ENCODE results near the gene APH1B. TPM values are rescaled to one million over a fixed set of nuclear protein-coding genes. Genes with fewer than 3 reads are reported as not detected.

Gene APH1B
- total RNA-seq, 1 experiment from 2014 or later, result 20.9 TPM

DNA sequence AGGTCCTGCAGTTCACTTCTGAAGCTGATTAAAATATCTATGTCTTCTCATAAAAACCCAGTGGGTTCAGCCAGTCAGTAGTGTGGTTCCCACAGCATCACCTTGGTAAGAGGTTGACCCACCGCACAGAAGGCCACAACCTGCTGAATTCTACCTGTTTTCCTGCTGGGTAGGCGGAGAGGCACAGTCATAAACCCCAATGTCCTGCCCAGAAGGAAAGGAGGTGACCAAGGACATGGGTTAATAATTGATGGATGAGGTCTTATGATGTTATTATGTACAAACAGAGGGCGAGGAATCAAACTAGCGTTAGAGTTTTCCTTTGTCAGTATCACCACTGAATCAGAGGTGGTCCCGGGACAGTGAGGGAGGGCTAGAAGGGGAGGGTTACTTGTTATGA, 76.5 kb downstream of the APH1B start:
- Mint-ChIP-seq H3K9me3 (no peaks in the 10 kb centered on the region), H3K4me3 (no peak overlapping the region), H3K4me1 (peaks cover 6 to 9% of the 10 kb centered on the region in 2 experiments), H3K27me3 (ENCODE audit: low read depth) (peaks cover 3% of the 10 kb centered on the region), H3K36me3 (ENCODE audit: insufficient read depth in 1 of 3, low read depth in 3 of 3) (no peaks in the 10 kb centered on the region), H3K27ac (no peak overlapping the region)
- H3K23me2 ChIP-seq (ENCODE audit: insufficient read length, low read depth, low read length, poor library complexity, severe bottlenecking), result no peaks in the 10 kb centered on the region
- no peak overlapping the region for H3K4me2 ChIP-seq (ENCODE audit: insufficient read depth, insufficient read length, low read length)
- H3K27ac ChIP-seq (ENCODE audit: insufficient read length, low read depth, low read length), result no peak overlapping the region
- no peak overlapping the region for H3K18ac ChIP-seq (ENCODE audit: insufficient read length, low read depth, low read length)
- WGBS (ENCODE audit: extremely low coverage, insufficient read length, low lambda C conversion rate), result no CpG with 5 or more reads among the region's 5 CpGs
- H2BK5ac ChIP-seq (ENCODE audit: insufficient read length, low read length), result no peak overlapping the region
- no peak overlapping the region for H3K56ac ChIP-seq (ENCODE audit: insufficient read length, low read depth, low read length)
- no peak overlapping the region for H3T11ph ChIP-seq (ENCODE audit: low read length)
- no peaks in the 10 kb centered on the region for H3K4me1 ChIP-seq (ENCODE audit: insufficient read depth, low read length)
- no peak overlapping the region for H2AFZ ChIP-seq (ENCODE audit: low read length)
- no peak overlapping the region for H3K14ac ChIP-seq (ENCODE audit: insufficient read depth, low read length)
- no peak overlapping the region for H4K91ac ChIP-seq (ENCODE audit: insufficient read length, low read depth, low read length)
- H2BK20ac ChIP-seq (ENCODE audit: low read depth, low read length, poor library complexity, severe bottlenecking), result no peak overlapping the region
- H3K4ac ChIP-seq (ENCODE audit: low read depth, low read length), result no peak overlapping the region
- no peak overlapping the region for H2BK120ac ChIP-seq (ENCODE audit: low read depth, low read length, poor library complexity, severe bottlenecking)
- TF ChIP-seq, protein P1, sequence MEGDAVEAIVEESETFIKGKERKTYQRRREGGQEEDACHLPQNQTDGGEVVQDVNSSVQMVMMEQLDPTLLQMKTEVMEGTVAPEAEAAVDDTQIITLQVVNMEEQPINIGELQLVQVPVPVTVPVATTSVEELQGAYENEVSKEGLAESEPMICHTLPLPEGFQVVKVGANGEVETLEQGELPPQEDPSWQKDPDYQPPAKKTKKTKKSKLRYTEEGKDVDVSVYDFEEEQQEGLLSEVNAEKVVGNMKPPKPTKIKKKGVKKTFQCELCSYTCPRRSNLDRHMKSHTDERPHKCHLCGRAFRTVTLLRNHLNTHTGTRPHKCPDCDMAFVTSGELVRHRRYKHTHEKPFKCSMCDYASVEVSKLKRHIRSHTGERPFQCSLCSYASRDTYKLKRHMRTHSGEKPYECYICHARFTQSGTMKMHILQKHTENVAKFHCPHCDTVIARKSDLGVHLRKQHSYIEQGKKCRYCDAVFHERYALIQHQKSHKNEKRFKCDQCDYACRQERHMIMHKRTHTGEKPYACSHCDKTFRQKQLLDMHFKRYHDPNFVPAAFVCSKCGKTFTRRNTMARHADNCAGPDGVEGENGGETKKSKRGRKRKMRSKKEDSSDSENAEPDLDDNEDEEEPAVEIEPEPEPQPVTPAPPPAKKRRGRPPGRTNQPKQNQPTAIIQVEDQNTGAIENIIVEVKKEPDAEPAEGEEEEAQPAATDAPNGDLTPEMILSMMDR (conservative IDR thresholded peaks at IDR 0.05), result no peak
- H3K9ac ChIP-seq (ENCODE audit: extremely low read depth, insufficient read length, low read length), result no peak overlapping the region
- no peaks in the 10 kb centered on the region for H3K79me1 ChIP-seq (ENCODE audit: insufficient read depth, low read depth, low read length, poor library complexity, severe bottlenecking)
- H4K8ac ChIP-seq (replicated peaks; ENCODE audit: insufficient read length, low read depth, low read length), result no peak overlapping the region
- H2AK5ac ChIP-seq (ENCODE audit: insufficient read length, low read length), result no peak overlapping the region
- DNase-seq, result no peak
- H4K20me1 ChIP-seq (ENCODE audit: control insufficient read depth, insufficient read depth, insufficient read length), result no peaks in the 10 kb centered on the region
- no peaks in the 10 kb centered on the region for H3K79me2 ChIP-seq (ENCODE audit: insufficient read depth, low read length)
- no peak overlapping the region for H2BK12ac ChIP-seq (ENCODE audit: insufficient read length, low read depth, low read length)
- no peak overlapping the region for H4K5ac ChIP-seq (ENCODE audit: insufficient read length, low read depth, low read length)
- no peak overlapping the region for H2BK15ac ChIP-seq (ENCODE audit: low read depth, low read length)
- H3K9me3 ChIP-seq (ENCODE audit: control insufficient read depth, low read depth, low read length), result no peaks in the 10 kb centered on the region
- no peaks in the 10 kb centered on the region for H3K27me3 ChIP-seq (ENCODE audit: insufficient read depth, low read length)
- H3K23ac ChIP-seq (ENCODE audit: insufficient read length, low read depth, low read length), result no peak overlapping the region
